ENCODE results near the gene LRP2. TPM values are rescaled to one million over a fixed set of nuclear protein-coding genes. Genes with fewer than 3 reads are reported as not detected.

Gene LRP2
- total and polyA plus RNA-seq, 2 of the 4 experiments (the other 2 are of a cell fraction), result not detected

DNA sequence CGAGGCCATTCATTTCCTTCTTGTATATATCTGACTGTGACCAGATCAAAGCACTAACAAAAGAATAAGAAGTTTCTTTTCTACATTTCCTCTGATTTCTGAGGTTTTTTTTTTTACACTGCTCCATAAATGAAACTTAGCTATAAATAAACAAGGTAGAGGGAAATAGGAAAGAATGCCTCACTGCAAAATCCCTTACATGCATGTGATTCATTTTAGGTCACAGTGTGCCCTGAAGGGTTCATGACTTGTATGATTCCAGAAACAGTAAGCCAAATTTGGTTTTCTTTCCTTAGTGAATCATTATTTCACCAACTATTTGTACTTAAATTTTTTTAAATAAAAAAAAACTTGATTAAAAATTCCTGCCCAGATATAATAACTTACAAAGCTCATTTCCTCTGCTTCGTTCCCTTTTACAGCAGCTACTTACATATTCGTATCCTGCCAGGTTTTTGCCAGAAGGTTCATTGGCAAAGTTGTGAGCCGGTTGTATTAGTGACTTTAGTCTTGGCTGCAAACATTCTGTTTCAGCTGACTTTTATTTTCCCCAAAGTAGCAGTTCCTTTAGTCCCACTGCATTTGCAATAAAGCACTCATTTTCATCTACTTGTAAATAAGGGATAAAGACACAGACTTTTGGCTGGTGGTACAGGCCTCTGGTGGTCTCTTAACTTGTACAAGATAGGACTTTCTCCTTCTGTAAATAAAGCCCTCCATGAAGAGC, 58.6 kb downstream of the LRP2 start:
- no peak overlapping the region for H4K5ac ChIP-seq (ENCODE audit: low read depth, low read length)
- H3K9me1 ChIP-seq (ENCODE audit: insufficient read depth, low read length), result no peaks in the 10 kb centered on the region
- no peak overlapping the region for H2BK5ac ChIP-seq (ENCODE audit: low read depth, low read length, poor library complexity, severe bottlenecking)
- no peak overlapping the region for H4K91ac ChIP-seq (ENCODE audit: insufficient read depth, low read depth, low read length)
- no peak overlapping the region for H3K23ac ChIP-seq (ENCODE audit: low read depth, low read length)
- H2AK9ac ChIP-seq (replicated peaks; ENCODE audit: low read depth, low read length, poor library complexity), result no peak overlapping the region
- no peak overlapping the region for H3K9ac ChIP-seq (ENCODE audit: low read depth, low read length)
- no peaks in the 10 kb centered on the region for H3K9me3 ChIP-seq (ENCODE audit: control insufficient read depth, insufficient read depth, low read length)
- intact Hi-C loops (cut with micrococcal nuclease), result no loop called here
- H3K27me3 ChIP-seq (ENCODE audit: control insufficient read depth, insufficient read depth, low read length), result no peaks in the 10 kb centered on the region
- TF ChIP-seq POLR2A (IDR thresholded peaks at IDR 0.05; ENCODE audit: low read depth, low read length), result no peak
- no peak for TF ChIP-seq MAFK (IDR thresholded peaks at IDR 0.05; ENCODE audit: low read depth, low read length)
- no peak for TF ChIP-seq SMC3 (IDR thresholded peaks at IDR 0.05; ENCODE audit: low read depth, low read length)
- no peak for TF ChIP-seq RCOR1 (IDR thresholded peaks at IDR 0.05; ENCODE audit: insufficient replicate concordance, low read length)
- no peak for TF ChIP-seq CTCF (conservative IDR thresholded peaks at IDR 0.05; ENCODE audit: low read depth, low read length)
- no peak for TF ChIP-seq ELK1 (IDR thresholded peaks at IDR 0.05; ENCODE audit: borderline replicate concordance, low read depth, low read length)
- no peak for TF ChIP-seq CHD1 (IDR thresholded peaks at IDR 0.05; ENCODE audit: low read depth, low read length)
- no peak for TF ChIP-seq BHLHE40 (IDR thresholded peaks at IDR 0.05; ENCODE audit: low read depth, low read length)
- TF ChIP-seq FOS (IDR thresholded peaks at IDR 0.05; ENCODE audit: low read depth, low read length), result no peak
- no peak for TF ChIP-seq CEBPB (IDR thresholded peaks at IDR 0.05; ENCODE audit: low read depth, low read length)
- TF ChIP-seq MAZ (IDR thresholded peaks at IDR 0.05; ENCODE audit: borderline replicate concordance, low read depth, low read length), result no peak
- TF ChIP-seq USF2 (IDR thresholded peaks at IDR 0.05; ENCODE audit: low read depth, low read length), result no peak
- TF ChIP-seq NFE2L2 (IDR thresholded peaks at IDR 0.05; ENCODE audit: low read depth, low read length), result no peak
- TF ChIP-seq RAD21 (IDR thresholded peaks at IDR 0.05; ENCODE audit: low read length), result no peak
- no peak for TF ChIP-seq MXI1 (IDR thresholded peaks at IDR 0.05; ENCODE audit: borderline replicate concordance, low read depth, low read length)
- no peak for TF ChIP-seq RFX5 (IDR thresholded peaks at IDR 0.05; ENCODE audit: low read depth, low read length)
- no peak overlapping the region for H3K27ac ChIP-seq (ENCODE audit: insufficient read depth, low read length)
- H4K8ac ChIP-seq (ENCODE audit: low read depth in 2 of 2, low read length in 2 of 2), result no peak overlapping the region
- DNase-seq (no peak), ATAC-seq (ENCODE audit: low read depth) (no peak)
- H3K56ac ChIP-seq (ENCODE audit: extremely low read depth, insufficient read depth, low read length), result no peak overlapping the region
- BruUV-seq (replicated peaks), result no TSS peak
- ChIA-PET POLR2A (ENCODE audit: unreplicated experiment) (no interaction called here), CTCF (no interaction called here)
- H3K79me1 ChIP-seq (ENCODE audit: low read depth in 1 of 2, low read length in 2 of 2), result no peaks in the 10 kb centered on the region
- H2BK15ac ChIP-seq (ENCODE audit: low read depth, low read length), result no peak overlapping the region
- H3K36me3 ChIP-seq (ENCODE audit: control insufficient read depth, insufficient read depth, low read length), result no peaks in the 10 kb centered on the region
- H2BK20ac ChIP-seq (ENCODE audit: low read depth, low read length), result no peak overlapping the region
- WGBS, 2 experiments (ENCODE audit: extremely low coverage in 2 of 2, insufficient read length in 1 of 2), result no CpG with 5 or more reads among the region's 4 CpGs
- in situ Hi-C loops (cut with MboI; ENCODE audit: low sequenced_read_pairs), result no loop called here
- no peak overlapping the region for H2BK120ac ChIP-seq (ENCODE audit: low read depth, low read length)
- no peaks in the 10 kb centered on the region for H3K4me1 ChIP-seq (ENCODE audit: control insufficient read depth, insufficient read depth, low read length)
- H3K4ac ChIP-seq (ENCODE audit: low read depth, low read length), result no peak overlapping the region
- no peak overlapping the region for H3K4me2 ChIP-seq (ENCODE audit: low read depth, low read length)
- dilution Hi-C loops (cut with HindIII; ENCODE audit: low sequenced_read_pairs, unreplicated experiment), result no loop called here
- no peak overlapping the region for H3K4me3 ChIP-seq (ENCODE audit: insufficient read depth, low read depth, low read length)
- H4K20me1 ChIP-seq (ENCODE audit: insufficient read depth, low read length), result no peaks in the 10 kb centered on the region
- H3K14ac ChIP-seq (replicated peaks; ENCODE audit: low read depth, low read length), result no peak overlapping the region
- no peak overlapping the region for H2AK5ac ChIP-seq (ENCODE audit: low read depth, low read length)
- no peak overlapping the region for H2AFZ ChIP-seq (replicated peaks; ENCODE audit: low read length, poor library complexity)
- H3K18ac ChIP-seq (ENCODE audit: low read depth, low read length), result no peak overlapping the region
